Cerebellar nuclear complex (tissue), 1 donor: Measurements from ENCODE around the gene COL23A1.

ENCODE experiments used
- DNase-seq, 2 experiments: peaks; one replicate each; lab custom pipeline; 2025; lab: John Stamatoyannopoulos, UW

Gene COL23A1

DNA sequence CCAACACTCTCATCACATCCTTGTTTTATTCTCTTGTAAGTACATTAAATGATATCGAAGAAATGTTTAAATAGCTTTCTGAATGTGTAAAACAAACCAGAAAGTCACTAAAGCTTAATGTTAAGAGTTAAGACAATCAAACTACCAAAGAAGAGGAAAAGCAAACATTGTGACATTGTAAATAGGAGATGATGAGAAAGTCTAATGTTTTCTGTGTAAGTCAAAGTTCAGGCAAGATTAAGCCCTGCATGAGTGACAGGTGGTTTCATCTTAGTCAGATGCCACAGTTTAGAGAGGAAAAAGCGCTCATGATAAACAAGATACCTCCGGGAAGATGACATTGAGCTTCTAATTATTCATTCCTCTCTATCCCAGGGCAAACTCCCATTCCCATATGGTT lies 306.7 kb downstream of the COL23A1 start:
- no peak for DNase-seq

- DNase-seq = no peak
These were observed 307.8 kb downstream of the COL23A1 start for GRCh38 chr5:178282391-178282790.

DNA sequence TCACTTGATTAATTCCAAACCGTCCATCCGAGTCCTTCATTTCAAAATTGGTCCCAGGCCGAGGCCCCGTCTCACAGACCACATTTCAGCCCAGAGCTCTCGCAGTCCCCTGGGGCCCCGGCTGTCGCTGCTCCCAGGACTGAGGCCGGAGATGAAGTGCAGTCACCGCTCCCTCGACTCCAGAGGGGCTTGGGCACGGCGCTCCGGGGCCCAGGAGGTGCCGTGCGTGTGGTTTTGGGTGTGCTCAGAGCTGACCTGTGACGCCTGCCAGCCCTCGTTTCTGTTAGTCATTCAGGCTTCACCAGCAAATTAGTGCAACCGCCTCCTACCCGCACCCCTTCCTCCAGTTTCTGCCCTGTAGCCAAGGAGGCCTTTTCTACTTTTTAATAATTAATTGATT lies 308.9 kb downstream of the COL23A1 start:
- no peak for DNase-seq

GRCh38 chr5:178280631-178281030 lies 309.6 kb downstream of the COL23A1 start:
- no peak for DNase-seq

DNA sequence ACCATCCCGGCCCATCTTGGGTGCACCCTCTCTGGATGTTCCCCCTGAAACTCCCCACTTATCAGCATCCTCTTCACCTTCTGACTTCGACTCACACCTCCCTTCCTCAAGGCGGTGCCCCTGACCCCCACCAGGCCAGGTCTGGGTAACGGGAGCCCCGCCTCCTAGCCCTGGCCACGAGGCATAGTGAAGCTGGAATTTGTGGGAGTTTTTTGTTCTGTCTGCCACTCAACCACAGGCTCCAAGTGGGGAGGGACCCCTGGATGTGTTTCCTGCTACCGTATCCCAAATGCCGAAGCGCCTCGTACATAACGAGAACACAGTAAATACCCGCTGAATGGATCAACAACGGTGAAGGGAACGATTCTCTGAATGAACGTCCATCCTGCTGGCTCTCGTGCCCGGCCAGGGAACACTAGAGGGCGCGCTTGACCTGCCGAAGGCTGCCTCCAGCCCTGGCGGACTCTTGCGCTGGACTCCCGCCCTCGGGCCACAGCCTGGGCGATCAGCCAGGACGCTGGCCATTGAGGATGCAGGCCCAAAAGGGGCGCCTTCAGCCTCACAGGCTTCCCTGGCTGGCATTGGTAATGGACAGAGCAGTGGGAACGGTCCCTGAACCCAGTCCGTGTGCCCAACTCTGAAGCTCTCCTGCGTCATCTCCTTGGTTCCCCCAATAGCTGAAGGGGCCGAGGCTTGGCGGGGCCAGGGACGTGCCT lies 310.3 kb downstream of the COL23A1 start:
- DNase-seq = peak in 1 of 2 experiments; percentile 2

GRCh38 chr5:178279026-178279722 lies 311.0 kb downstream of the COL23A1 start:
- DNase-seq = no peak

GRCh38 chr5:178278358-178279023 lies 311.7 kb downstream of the COL23A1 start:
- DNase-seq = no peak

DNA sequence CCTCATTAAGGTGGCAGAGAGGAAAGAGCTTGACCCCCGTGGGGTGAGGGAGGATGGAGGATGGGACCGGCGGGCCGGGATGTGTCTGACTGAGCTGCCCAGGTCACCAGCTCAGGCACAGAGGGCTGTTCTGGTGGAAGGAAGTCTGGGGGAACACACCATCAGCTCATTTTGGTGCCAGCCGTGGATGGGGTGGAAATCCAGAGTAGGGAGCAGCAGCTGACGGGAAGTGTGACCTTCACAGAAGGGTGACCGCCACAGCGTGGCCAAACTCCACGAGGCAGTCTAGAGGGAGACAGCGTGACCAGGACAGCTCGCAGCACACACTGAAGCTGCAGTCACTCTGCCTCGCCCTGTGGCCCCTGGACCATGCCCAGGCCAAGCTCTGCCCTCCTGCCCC lies 312.3 kb downstream of the COL23A1 start:
- no peak for DNase-seq

DNA sequence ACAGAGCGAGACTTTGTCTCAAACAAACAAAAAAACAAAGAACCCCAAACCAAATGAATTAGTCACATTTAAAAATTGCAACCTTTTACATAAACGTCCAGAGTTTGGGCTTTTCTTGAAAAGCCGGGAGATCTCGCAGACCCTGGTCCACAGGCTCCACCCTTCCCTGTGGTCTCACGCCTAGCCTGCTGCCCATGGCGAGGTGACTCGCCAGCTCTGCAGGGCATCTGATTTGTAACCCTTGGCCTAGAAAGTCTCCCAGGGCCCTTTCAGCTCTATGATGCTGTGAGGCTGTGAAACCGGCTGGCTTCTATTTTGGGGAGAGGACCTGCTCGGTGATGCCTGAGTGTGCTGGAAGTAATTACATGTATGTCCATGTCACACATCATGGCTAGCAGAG lies 312.8 kb downstream of the COL23A1 start:
- DNase-seq = no peak

DNA sequence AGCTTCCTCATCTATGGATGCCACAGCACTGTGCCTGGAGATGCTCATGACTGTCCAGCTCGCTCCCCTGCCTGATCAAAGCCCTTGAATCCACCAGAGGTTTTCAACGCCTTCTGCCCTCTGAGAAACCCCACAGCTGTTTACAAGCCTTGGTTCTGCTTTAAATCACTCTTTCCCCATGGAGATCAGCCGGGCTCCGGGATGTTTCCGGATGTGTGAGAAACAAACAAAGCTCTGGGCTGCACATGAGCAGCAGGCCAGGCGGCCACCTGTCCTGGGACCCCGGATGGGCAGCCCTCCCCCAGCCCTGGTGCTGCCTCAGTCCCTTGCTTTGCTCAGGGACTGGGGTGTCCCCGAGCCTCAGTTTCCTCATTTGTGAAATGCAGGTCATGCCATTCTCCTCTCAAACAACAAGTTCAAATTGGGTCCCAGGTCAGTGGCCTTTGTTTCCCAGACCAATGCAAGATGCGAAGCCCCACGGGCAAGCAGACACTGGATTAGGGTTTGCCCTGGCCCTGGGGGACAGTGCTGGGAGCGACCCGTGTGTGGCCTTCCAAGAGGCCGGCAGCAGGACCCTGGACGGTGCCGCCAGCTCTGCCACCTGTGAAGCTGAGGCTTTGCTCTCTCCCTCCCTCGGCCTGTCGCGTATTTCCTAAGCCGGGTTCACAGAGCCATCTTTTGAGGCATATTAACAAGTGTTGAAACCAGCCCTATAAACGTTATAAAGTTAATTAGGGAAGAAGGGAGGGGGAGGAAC lies 315.2 kb downstream of the COL23A1 start:
- no peak for DNase-seq

- no peak for DNase-seq
These were observed 316.3 kb downstream of the COL23A1 start for GRCh38 chr5:178273665-178274541.

- DNase-seq = no peak
These were observed 317.2 kb downstream of the COL23A1 start for GRCh38 chr5:178273041-178273440.

- DNase-seq = no peak
These were observed 317.6 kb downstream of the COL23A1 start for GRCh38 chr5:178272591-178272990.

- DNase-seq = no peak
These were observed 318.3 kb downstream of the COL23A1 start for GRCh38 chr5:178271726-178272479.

- no peak for DNase-seq
These were observed 319.0 kb downstream of the COL23A1 start for GRCh38 chr5:178271231-178271630.

- no peak for DNase-seq
These were observed 320.7 kb downstream of the COL23A1 start for GRCh38 chr5:178269499-178269898.

DNA sequence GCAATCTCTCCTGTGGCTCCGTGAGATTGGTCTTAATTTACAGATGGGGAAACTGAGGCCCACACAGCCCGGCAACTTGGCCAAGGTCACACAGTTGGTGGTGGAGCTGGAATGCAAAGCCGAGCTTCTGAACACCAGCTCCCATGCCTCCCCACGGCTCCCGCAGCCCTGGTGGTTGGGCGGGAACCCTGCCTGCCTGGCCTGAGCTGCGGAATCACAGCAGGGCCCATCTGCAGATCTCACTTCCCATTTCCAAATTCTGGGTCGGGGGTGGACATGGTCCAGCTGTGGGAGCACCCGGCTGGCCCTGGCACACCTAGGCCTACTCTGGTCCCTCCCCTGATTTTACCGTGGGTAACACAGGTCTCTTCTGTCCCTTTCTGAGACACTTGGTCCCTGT lies 322.3 kb downstream of the COL23A1 start:
- no peak for DNase-seq

GRCh38 chr5:178267245-178267644 lies 322.9 kb downstream of the COL23A1 start:
- DNase-seq = no peak

DNA sequence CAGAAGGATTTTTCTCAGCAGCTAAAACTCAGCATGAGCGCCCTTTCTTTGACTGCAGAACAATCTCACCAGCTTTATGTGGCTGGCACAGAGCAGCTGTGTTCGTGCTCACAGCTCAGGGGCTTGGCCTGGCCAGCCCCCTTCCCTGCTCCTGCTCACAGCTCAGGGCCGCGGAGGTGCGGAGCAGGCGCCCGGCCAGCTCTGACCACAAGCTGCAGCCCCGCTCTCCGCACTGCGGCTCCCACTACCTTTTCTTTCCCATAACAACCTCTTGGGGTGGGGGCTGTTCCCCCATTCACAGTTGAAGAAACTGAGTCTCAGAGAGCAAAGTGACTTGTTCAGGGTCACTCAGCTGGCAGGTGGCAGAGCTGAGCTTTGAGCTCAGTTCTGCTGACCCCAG lies 323.6 kb downstream of the COL23A1 start:
- DNase-seq = no peak

- no peak for DNase-seq
These were observed 324.4 kb downstream of the COL23A1 start for GRCh38 chr5:178265746-178266145.

DNA sequence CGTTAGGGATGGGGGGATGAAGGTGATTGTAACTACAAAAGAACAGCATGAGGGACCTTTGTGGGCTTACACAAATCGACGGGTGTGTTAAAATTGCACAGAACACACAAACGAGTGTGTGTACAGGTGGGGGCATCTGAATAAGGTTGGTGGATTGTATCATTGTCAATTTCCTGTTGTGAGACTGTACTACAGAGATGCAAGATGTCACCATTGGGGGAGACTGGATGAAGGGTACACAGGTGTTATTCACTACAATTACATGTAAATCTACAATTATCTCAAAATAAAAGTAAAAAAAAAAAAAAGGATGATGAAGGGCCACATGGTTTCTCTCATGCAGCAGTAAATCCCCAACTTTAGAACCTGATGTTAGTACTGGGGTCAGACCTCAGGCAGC lies 326.1 kb downstream of the COL23A1 start:
- DNase-seq = no peak
